ENCODE data around the gene FBXL17.

- TF ChIP-seq SREBF2 (IDR thresholded peaks at IDR 0.05) (no peak), HOXA7 (CRISPR knock-in tag; IDR thresholded peaks at IDR 0.05) (no peak), CTCF (IDR thresholded peaks at IDR 0.05) (no peak), MYC (IDR thresholded peaks at IDR 0.05; ENCODE audit: borderline replicate concordance, low read length) (no peak), POLR2AphosphoS2 (conservative IDR thresholded peaks at IDR 0.05; ENCODE audit: low read length) (no peak), ELK1 (IDR thresholded peaks at IDR 0.05; ENCODE audit: low read depth, low read length) (no peak), KDM5A (IDR thresholded peaks at IDR 0.05) (no peak), JUN (IDR thresholded peaks at IDR 0.05) (no peak), REST (IDR thresholded peaks at IDR 0.05) (no peak)
Observed at GRCh38 chr5:108367679-108368334, 14.1 kb downstream of the FBXL17 start.

All from A549 (cell line).